ENCODE results near the gene SPTSSA. TPM values are rescaled to one million over a fixed set of nuclear protein-coding genes. Genes with fewer than 3 reads are reported as not detected.

The SPTSSA gene
- total RNA-seq, 1 experiment from 2014 or later: 14.0 TPM

GRCh38 chr14:34460295-34460694, 1.7 kb downstream of the SPTSSA start:
- peaks cover 30% of the 10 kb centered on the region for H4K20me1 ChIP-seq (ENCODE audit: low read length)
- H3K36me3 ChIP-seq (ENCODE audit: low read depth, low read length): no peaks in the 10 kb centered on the region
- DNase-seq: no peak
- no peaks in the 10 kb centered on the region for H3K9me2 ChIP-seq (replicated peaks; ENCODE audit: low read length)
- no peak overlapping the region for H3K27ac ChIP-seq (ENCODE audit: low read length)
- peak overlapping the region; percentile 86 for H3K4me3 ChIP-seq (ENCODE audit: low read length)
- H3K79me2 ChIP-seq (ENCODE audit: low read length): peaks cover 61% of the 10 kb centered on the region
- no peak for TF ChIP-seq EZH2 (IDR thresholded peaks at IDR 0.05; ENCODE audit: low read length, unreplicated experiment)
- H3K4me1 ChIP-seq (ENCODE audit: insufficient read depth, low read length): peaks cover 21% of the 10 kb centered on the region
- intact Hi-C loops (cut with micrococcal nuclease): loop anchor here (2.0 to 5.0 kb wide), 3 partner anchors 77 to 128 kb away; partner anchors contain the start of gene EAPP
- H2AFZ ChIP-seq (ENCODE audit: low read length): no peak overlapping the region
- no peaks in the 10 kb centered on the region for H3K27me3 ChIP-seq (ENCODE audit: low read length)
- POLR2A ChIA-PET (ENCODE audit: unreplicated experiment): interaction anchor here (0.5 to 0.7 kb wide), 4 partner anchors 24 to 96 kb away, joined by 3 to 6 read pairs (median 4); no protein-coding TSS in a partner anchor
- ATAC-seq: no peak
- H3K9me3 ChIP-seq (ENCODE audit: low read length): no peaks in the 10 kb centered on the region
- no peaks in the 10 kb centered on the region for H3F3A ChIP-seq (ENCODE audit: low read length, unreplicated experiment)
- CTCF ChIA-PET: interaction anchor here (1.2 to 1.3 kb wide), 2 partner anchors 8 to 37 kb away, joined by 4 to 5 read pairs; no protein-coding TSS in a partner anchor
- no TSS peak for BruUV-seq (replicated peaks)
- peak overlapping the region; percentile 86 for H3K4me2 ChIP-seq (ENCODE audit: low read length)
- peak overlapping the region; percentile 54; the same call in 1 of the 2 replicates for H3K9ac ChIP-seq (ENCODE audit: low read length)

- no peak overlapping the region for H3K4me3 ChIP-seq (ENCODE audit: low read length)
- H3K27me3 ChIP-seq (ENCODE audit: low read length): no peaks in the 10 kb centered on the region
- peaks cover 4% of the 10 kb centered on the region; the same call in 1 of the 2 replicates for H3K36me3 ChIP-seq (ENCODE audit: low read depth, low read length)
- ATAC-seq (no peak), DNase-seq (no peak)
- peaks cover 35% of the 10 kb centered on the region for H3K4me1 ChIP-seq (ENCODE audit: insufficient read depth, low read length)
- no peaks in the 10 kb centered on the region for H3F3A ChIP-seq (ENCODE audit: low read length, unreplicated experiment)
- peaks cover 92% of the 10 kb centered on the region for H3K79me2 ChIP-seq (ENCODE audit: low read length)
- no TSS peak for BruUV-seq (replicated peaks)
- no peaks in the 10 kb centered on the region for H3K9me2 ChIP-seq (replicated peaks; ENCODE audit: low read length)
- intact Hi-C loops (cut with micrococcal nuclease): no loop called here
- no peak overlapping the region for H2AFZ ChIP-seq (ENCODE audit: low read length)
- no peak overlapping the region for H3K27ac ChIP-seq (ENCODE audit: low read length)
- H4K20me1 ChIP-seq (ENCODE audit: low read length): peaks cover 47% of the 10 kb centered on the region
- CTCF ChIA-PET: no interaction called here
- H3K4me2 ChIP-seq (ENCODE audit: low read length): no peak overlapping the region
- no peak for TF ChIP-seq CTCF (conservative IDR thresholded peaks at IDR 0.05; ENCODE audit: low read depth, low read length)
- no peaks in the 10 kb centered on the region for H3K9me3 ChIP-seq (ENCODE audit: low read length)
- POLR2A ChIA-PET (ENCODE audit: unreplicated experiment): no interaction called here
- H3K9ac ChIP-seq (ENCODE audit: low read length): no peak overlapping the region
These were observed 4.9 kb downstream of the SPTSSA start for GRCh38 chr14:34457186-34457585.

GRCh38 chr14:34453226-34453625, 8.8 kb downstream of the SPTSSA start:
- H3K27ac ChIP-seq (ENCODE audit: low read length): no peak overlapping the region
- TF ChIP-seq EZH2phosphoT487 (IDR thresholded peaks at IDR 0.05; ENCODE audit: borderline replicate concordance, low read length) (no peak), CTCF (conservative IDR thresholded peaks at IDR 0.05; ENCODE audit: low read depth, low read length) (no peak), EZH2 (IDR thresholded peaks at IDR 0.05; ENCODE audit: low read length, unreplicated experiment) (no peak)
- H3K4me1 ChIP-seq (ENCODE audit: insufficient read depth, low read length): peaks cover 42% of the 10 kb centered on the region
- no peak overlapping the region for H3K4me2 ChIP-seq (ENCODE audit: low read length)
- no peak for ATAC-seq
- no peaks in the 10 kb centered on the region for H3K9me2 ChIP-seq (replicated peaks; ENCODE audit: low read length)
- H3K79me2 ChIP-seq (ENCODE audit: low read length): peaks cover 92% of the 10 kb centered on the region
- no peaks in the 10 kb centered on the region for H3K27me3 ChIP-seq (ENCODE audit: low read length)
- no peak overlapping the region for H3K9ac ChIP-seq (ENCODE audit: low read length)
- POLR2A ChIA-PET (ENCODE audit: unreplicated experiment): no interaction called here
- H3K36me3 ChIP-seq (ENCODE audit: low read depth, low read length): peaks cover 17% of the 10 kb centered on the region
- no TSS peak for BruUV-seq (replicated peaks)
- no peak overlapping the region for H3K4me3 ChIP-seq (ENCODE audit: low read length)
- H2AFZ ChIP-seq (ENCODE audit: low read length): no peak overlapping the region
- H4K20me1 ChIP-seq (ENCODE audit: low read length): peaks cover 29% of the 10 kb centered on the region; the same call in 1 of the 2 replicates
- no peaks in the 10 kb centered on the region for H3K9me3 ChIP-seq (ENCODE audit: low read length)
- no peak for DNase-seq
- intact Hi-C loops (cut with micrococcal nuclease): loop anchor here (2.0 kb wide), 2 partner anchors 16 to 44 kb away; no protein-coding TSS in a partner anchor
- CTCF ChIA-PET: interaction anchor here (0.6 kb wide), 1 partner anchor 113 kb away, joined by 6 read pairs; no protein-coding TSS in a partner anchor
- H3F3A ChIP-seq (ENCODE audit: low read length, unreplicated experiment): no peaks in the 10 kb centered on the region
